ENCODE measurements around the gene OSTF1.

DNA sequence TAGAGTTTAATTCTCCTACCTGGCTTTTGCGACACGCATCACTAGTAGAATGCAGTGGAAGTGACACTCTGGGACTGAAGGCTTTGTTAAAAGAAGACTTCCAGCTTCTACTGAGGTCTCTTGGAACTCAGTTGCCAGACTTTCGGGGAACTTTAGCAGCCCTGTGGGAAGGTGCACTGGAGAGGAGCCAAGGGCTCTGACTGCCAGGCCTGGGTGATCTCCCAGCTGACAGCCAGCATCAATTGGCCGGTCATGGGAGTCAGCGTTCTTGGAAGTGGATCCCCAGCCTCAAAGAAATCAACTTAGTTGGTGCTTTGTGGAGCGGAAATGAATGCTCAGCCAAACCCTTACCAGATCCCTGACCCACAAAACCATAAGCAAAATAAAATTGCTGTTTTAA lies 87.1 kb downstream of the OSTF1 start:
- TF ChIP-seq, protein P1, sequence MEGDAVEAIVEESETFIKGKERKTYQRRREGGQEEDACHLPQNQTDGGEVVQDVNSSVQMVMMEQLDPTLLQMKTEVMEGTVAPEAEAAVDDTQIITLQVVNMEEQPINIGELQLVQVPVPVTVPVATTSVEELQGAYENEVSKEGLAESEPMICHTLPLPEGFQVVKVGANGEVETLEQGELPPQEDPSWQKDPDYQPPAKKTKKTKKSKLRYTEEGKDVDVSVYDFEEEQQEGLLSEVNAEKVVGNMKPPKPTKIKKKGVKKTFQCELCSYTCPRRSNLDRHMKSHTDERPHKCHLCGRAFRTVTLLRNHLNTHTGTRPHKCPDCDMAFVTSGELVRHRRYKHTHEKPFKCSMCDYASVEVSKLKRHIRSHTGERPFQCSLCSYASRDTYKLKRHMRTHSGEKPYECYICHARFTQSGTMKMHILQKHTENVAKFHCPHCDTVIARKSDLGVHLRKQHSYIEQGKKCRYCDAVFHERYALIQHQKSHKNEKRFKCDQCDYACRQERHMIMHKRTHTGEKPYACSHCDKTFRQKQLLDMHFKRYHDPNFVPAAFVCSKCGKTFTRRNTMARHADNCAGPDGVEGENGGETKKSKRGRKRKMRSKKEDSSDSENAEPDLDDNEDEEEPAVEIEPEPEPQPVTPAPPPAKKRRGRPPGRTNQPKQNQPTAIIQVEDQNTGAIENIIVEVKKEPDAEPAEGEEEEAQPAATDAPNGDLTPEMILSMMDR (conservative IDR thresholded peaks at IDR 0.05; ENCODE audit: low read depth in 2 of 2): no peak
- TF ChIP-seq, protein P2, sequence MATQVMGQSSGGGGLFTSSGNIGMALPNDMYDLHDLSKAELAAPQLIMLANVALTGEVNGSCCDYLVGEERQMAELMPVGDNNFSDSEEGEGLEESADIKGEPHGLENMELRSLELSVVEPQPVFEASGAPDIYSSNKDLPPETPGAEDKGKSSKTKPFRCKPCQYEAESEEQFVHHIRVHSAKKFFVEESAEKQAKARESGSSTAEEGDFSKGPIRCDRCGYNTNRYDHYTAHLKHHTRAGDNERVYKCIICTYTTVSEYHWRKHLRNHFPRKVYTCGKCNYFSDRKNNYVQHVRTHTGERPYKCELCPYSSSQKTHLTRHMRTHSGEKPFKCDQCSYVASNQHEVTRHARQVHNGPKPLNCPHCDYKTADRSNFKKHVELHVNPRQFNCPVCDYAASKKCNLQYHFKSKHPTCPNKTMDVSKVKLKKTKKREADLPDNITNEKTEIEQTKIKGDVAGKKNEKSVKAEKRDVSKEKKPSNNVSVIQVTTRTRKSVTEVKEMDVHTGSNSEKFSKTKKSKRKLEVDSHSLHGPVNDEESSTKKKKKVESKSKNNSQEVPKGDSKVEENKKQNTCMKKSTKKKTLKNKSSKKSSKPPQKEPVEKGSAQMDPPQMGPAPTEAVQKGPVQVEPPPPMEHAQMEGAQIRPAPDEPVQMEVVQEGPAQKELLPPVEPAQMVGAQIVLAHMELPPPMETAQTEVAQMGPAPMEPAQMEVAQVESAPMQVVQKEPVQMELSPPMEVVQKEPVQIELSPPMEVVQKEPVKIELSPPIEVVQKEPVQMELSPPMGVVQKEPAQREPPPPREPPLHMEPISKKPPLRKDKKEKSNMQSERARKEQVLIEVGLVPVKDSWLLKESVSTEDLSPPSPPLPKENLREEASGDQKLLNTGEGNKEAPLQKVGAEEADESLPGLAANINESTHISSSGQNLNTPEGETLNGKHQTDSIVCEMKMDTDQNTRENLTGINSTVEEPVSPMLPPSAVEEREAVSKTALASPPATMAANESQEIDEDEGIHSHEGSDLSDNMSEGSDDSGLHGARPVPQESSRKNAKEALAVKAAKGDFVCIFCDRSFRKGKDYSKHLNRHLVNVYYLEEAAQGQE (IDR thresholded peaks at IDR 0.05; ENCODE audit: unreplicated experiment): no peak
- TF ChIP-seq JUNB (IDR thresholded peaks at IDR 0.05; ENCODE audit: unreplicated experiment) (no peak), EZH2 (IDR thresholded peaks at IDR 0.05; ENCODE audit: low read depth, unreplicated experiment) (no peak), CREB1 (CRISPR knock-in tag; IDR thresholded peaks at IDR 0.05; ENCODE audit: low read depth) (no peak)
